ENCODE data around the gene ERC2.

Gene ERC2

GRCh38 chr3:55724407-55724784 lies 743.9 kb downstream of the ERC2 start:
- no peaks in the 10 kb centered on the region for H3K9me3 Mint-ChIP-seq
- no peak for TF ChIP-seq CTCF (IDR thresholded peaks at IDR 0.05; ENCODE audit: unreplicated experiment in 3 of 3)
- H3K27ac Mint-ChIP-seq, result peak overlapping the region; percentile 10 to 73 (median 59)
- H3K36me3 Mint-ChIP-seq (ENCODE audit: low read depth), result no peaks in the 10 kb centered on the region
- peaks cover 5% of the 10 kb centered on the region for H3K27me3 Mint-ChIP-seq (ENCODE audit: low read depth)
- H3K4me3 Mint-ChIP-seq, result no peak overlapping the region
- H3K4me1 Mint-ChIP-seq, result peaks cover 59% of the 10 kb centered on the region

- peaks cover 65% of the 10 kb centered on the region for H3K4me1 Mint-ChIP-seq
- H3K9me3 Mint-ChIP-seq, result no peaks in the 10 kb centered on the region
Observed at GRCh38 chr3:55723653-55724406, 744.4 kb downstream of the ERC2 start.

GRCh38 chr3:55721716-55722484 lies 746.4 kb downstream of the ERC2 start:
- Mint-ChIP-seq H3K4me3 (no peak overlapping the region), H3K27me3 (ENCODE audit: low read depth) (peaks cover 4% of the 10 kb centered on the region), H3K27ac (peak overlapping the region; percentile 35 to 53 (median 38)), H3K4me1 (peaks cover 75% of the 10 kb centered on the region), H3K9me3 (no peaks in the 10 kb centered on the region), H3K36me3 (ENCODE audit: low read depth) (no peaks in the 10 kb centered on the region)
- peak; percentile 52 to 67 (median 62) for TF ChIP-seq CTCF (IDR thresholded peaks at IDR 0.05; ENCODE audit: unreplicated experiment in 3 of 3)

More at GRCh38 chr3:55723653-55724406, 744.4 kb downstream of the ERC2 start:
- Mint-ChIP-seq H3K27ac (peak overlapping the region; percentile 19 to 71 (median 49)), H3K4me3 (no peak overlapping the region), H3K36me3 (ENCODE audit: low read depth) (no peaks in the 10 kb centered on the region), H3K27me3 (ENCODE audit: low read depth) (no peaks in the 10 kb centered on the region)
- TF ChIP-seq CTCF (IDR thresholded peaks at IDR 0.05; ENCODE audit: unreplicated experiment in 3 of 3), result no peak

- TF ChIP-seq CTCF (IDR thresholded peaks at IDR 0.05; ENCODE audit: unreplicated experiment in 3 of 3), result peak in 2 of 3 experiments; percentile 24 to 31
- Mint-ChIP-seq H3K9me3 (no peaks in the 10 kb centered on the region), H3K36me3 (ENCODE audit: low read depth) (no peaks in the 10 kb centered on the region), H3K4me1 (peaks cover 64% of the 10 kb centered on the region), H3K27me3 (ENCODE audit: low read depth) (peaks cover 4% of the 10 kb centered on the region), H3K27ac (no peak overlapping the region), H3K4me3 (no peak overlapping the region)
Observed at GRCh38 chr3:55720614-55721013, 747.7 kb downstream of the ERC2 start.

GRCh38 chr3:55719508-55719907 lies 748.8 kb downstream of the ERC2 start:
- Mint-ChIP-seq H3K27me3 (ENCODE audit: low read depth) (peaks cover 4% of the 10 kb centered on the region), H3K9me3 (no peaks in the 10 kb centered on the region), H3K4me3 (no peak overlapping the region), H3K36me3 (ENCODE audit: low read depth) (no peaks in the 10 kb centered on the region), H3K4me1 (peaks cover 53% of the 10 kb centered on the region), H3K27ac (peak overlapping the region in 2 of 3 experiments; percentile 66 to 93)
- TF ChIP-seq CTCF (IDR thresholded peaks at IDR 0.05; ENCODE audit: unreplicated experiment in 3 of 3), result no peak
